ENCODE data around the gene CWC27.

The CWC27 gene

DNA sequence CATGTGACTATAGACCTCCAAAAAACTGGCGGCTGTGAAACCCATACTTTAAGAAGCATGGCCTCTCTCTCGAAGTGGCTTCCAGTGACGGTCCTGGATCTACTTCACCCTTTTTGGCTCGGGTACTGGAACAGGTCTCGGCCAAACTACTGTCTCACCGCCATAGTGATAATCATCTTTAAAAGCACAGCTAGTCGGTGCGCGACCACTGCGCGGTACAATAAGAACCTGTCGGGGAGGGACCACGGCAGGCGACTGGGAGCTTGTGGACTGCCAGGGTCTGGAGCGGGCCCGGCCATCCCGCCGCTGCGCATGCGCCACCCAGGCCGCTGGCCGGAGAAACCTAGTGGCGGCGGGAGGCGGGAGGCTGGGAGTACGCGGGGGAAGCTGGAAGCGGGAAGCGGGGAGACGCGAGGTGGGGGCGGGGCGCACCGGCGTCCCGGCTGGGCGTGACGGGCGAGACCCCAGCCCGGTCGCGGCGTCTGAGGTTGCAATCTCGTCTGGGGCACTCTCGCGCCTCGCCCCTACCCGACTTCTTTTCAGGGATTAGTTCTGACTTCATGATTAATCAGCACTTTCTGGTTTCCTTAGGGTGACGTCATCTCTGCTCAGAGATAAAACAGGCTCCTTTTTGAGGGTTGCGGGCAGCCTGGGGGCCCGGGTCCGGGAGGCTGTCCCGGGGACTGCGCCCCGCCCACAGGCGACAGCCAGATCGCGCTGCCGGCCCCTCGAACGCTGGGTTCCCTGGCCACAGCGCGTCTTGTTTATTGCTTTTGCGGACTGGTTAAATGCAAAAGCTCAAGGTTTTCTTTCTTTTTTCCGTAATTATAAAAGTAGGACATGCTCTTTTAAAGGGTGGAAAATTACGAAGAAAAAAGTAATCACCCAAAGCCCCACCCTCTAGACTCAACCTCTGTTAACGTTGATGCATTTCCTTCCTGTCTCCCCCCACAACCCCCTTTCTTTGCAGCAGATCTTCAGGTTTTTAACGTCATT lies 266.8 kb downstream of the CWC27 start:
- peak; percentile 93 for DNase-seq (ENCODE audit: low spot score)

DNA sequence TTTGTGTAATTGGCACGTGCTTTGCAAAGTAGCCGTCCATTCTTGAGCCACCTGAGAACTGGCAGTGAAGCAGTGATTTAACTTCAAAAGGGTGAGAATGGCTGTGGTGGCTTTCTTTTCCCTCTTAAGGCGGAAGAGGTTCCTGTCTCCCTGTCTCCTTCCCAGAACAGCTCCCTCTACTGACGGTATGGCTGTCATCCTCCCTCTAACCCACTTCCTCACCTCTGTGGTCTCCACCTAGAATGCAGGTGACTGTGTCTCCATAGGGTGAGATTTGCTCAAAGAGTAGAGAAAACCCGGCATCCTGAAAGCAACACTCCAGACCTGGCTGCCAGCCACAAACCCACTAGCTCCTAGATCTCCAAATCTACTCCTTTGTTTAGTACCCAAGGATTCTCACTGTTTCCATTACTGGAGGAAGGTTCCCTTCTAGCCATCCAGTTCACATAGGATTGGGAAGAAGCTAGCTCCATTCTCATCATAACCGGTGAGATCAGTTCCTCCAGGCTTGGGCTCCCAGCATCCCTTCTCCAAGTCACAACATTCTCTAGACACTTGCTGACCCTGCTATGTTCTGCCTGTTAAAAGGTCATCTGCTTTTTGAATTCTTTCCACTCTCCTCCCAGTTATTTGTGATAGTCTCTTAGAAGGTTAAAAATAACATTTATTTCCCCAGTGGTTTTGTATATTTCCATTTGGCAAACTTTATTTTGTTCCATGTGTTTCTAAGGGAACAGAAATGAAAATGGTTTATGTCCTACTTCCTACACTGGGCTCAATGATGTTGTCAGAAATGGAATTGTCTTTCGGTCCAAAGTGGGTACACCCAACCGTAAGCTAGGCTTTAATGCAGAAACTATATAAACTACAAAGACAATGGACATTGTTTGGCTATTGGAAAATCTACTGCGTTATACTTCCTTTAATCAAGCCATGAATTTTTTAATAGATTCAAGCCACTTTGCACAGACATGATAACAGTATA lies 269.4 kb downstream of the CWC27 start:
- peak; percentile 33 for DNase-seq (ENCODE audit: low spot score)

GRCh38 chr5:65041296-65042158 lies 272.8 kb downstream of the CWC27 start:
- DNase-seq (ENCODE audit: low spot score), result no peak

DNA sequence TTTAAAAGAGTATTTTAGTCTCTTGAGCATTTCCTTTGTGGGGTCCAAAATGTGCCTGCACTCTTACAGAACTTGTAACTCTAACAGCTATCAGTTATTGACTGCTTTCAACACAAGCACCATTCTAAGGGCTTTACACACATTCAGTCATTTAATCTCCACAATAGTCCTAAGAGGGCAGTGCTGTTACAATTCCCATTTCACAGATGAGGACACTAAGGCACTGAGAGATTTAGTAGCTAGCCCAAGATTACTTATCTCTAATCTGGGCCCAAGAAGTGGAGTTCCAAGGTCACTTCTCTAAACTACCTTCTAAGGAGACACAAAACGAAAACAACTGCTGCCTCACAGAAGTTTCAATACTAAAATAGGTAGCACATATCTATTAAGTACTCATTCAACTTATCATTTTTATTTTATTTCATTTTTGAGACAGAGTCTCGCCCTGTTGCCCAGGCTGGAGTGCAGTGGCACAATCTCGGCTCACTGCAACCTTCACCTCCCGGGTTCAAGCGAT lies 275.2 kb downstream of the CWC27 start:
- DNase-seq (ENCODE audit: low spot score), result no peak

GRCh38 chr5:65047225-65047624 lies 278.5 kb downstream of the CWC27 start:
- no peak for DNase-seq (ENCODE audit: low spot score)

DNA sequence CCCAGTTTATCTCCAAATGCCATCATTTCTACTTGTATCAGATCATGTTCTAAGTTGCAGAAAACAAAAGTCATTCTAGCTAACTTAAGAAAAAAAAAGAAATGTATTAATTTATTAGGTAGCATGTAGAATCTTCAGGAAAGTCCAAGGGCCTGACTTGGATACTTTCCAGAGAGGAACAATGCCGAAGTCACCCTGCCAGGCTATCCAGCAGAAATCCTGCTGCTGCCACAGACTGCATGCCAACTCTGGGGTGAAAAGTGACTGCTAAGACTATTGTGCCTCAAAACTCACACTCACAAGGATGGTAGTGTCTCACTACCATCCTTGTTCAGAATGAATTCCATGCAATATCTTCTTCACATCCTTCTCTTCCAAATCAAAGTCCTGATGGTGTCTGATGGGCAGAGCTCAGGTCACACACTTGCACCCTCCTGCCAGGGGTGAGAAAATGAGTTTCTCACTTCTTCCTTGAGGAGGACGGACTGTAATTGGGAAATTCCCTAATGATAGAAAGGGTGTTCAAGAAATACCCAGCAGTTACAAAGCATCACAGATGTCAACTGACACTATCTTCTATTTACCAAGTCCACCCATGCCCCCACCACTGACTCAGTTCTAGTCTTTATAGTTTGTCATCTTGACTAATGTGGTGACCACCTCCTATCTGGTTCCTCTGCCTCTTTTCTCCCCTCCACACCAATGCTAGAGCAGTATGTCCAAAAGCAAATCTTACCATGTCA lies 279.4 kb downstream of the CWC27 start:
- no peak for DNase-seq (ENCODE audit: low spot score)

- no peak for DNase-seq (ENCODE audit: low spot score)
Observed at GRCh38 chr5:65050140-65050539, 281.4 kb downstream of the CWC27 start.

GRCh38 chr5:65050826-65051498 lies 282.2 kb downstream of the CWC27 start:
- DNase-seq (ENCODE audit: low spot score), result no peak

- DNase-seq (ENCODE audit: low spot score), result no peak
Observed at GRCh38 chr5:65055938-65056337, 287.2 kb downstream of the CWC27 start.

DNA sequence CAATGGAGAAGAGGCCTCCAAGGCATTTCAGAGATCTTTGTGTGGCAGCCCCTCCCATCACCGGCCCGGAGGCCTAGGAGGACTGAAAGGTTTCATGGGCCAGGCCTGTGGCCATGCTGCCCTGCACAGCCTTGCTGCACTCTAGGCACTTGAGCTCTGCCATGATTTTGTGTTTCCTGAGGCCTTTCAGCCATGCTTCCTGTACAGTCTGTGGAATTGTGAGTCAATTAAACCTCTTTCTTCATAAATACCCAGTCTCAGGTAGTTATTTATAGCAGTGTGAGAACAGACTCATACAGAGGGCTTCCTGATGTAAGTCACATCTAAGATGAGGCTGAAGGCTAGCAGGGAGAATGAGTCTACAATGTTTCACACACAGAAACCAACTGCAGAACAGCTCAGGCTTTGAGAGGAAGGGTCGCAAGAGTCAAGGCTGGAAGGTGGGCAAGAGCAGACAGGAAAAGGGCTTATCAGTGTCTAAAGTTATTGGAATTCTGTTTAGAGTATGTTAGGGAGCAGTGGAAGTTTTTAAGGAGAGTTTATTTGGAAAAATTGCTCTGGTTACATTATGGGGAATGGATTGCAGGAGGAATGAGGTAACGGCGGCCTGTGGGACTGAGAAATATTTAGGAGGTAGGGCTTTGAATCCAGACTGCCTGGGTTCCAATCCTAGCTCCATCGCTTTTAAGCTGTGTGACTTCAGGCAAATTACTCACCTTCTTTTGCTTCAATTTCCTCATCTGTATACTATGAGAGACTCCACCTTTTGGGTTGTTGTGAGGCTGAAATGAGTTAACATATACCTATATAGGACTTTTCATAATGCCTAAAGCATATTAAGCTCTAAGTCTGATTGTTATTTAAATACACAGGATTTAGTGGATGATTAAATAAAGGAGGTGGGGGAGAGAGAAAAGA lies 291.2 kb downstream of the CWC27 start:
- no peak for DNase-seq (ENCODE audit: low spot score)

- DNase-seq (ENCODE audit: low spot score), result no peak
Observed at GRCh38 chr5:65061250-65061973, 292.7 kb downstream of the CWC27 start.

DNA sequence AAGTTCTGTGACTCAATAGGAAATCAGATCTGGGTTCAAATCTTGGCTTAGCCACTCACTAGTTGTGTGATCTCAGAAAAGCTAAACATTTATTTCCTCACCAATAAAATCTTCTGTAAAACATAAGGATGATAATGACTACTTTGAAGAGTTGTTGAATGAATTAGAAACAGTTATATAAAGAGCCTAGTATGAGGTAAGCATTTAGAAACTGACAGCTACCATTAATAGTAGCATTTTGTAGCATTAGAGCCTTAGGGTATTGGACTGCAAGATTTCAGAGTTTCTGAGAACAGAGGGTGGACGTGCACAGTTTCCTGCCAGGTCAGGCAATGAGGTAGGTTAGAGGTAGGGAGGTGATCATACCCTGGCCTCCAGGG lies 293.2 kb downstream of the CWC27 start:
- DNase-seq (ENCODE audit: low spot score), result no peak

GRCh38 chr5:65062469-65063083 lies 293.8 kb downstream of the CWC27 start:
- DNase-seq (ENCODE audit: low spot score), result no peak

- DNase-seq (ENCODE audit: low spot score), result no peak
Observed at GRCh38 chr5:65065001-65065511, 296.3 kb downstream of the CWC27 start.

- DNase-seq (ENCODE audit: low spot score), result no peak
Observed at GRCh38 chr5:65066387-65067146, 297.8 kb downstream of the CWC27 start.

DNA sequence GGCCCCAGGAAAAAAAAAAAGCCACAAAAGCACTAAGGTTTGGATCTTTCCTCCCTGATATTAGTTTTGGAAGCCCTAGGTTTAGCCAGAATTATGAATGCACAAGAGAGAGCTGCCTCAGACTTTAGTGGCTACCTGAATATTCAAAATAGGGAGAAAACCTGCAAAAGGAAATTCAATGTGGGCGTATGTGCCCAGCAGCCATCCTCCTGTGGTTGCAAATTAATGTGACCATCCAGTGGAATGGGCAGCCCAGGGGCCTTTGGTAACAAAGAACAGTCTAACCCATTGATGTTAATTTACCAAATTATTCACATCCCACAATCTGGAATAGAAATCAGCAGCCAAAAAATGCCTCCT lies 298.4 kb downstream of the CWC27 start:
- DNase-seq (ENCODE audit: low spot score), result no peak

All from LoVo (cell line).